Measurements from ENCODE around the gene RPL28.

RPL28 gene

GRCh38 chr19:55345818-55346724 is 39.7 kb upstream of the RPL28 start:
- TF ChIP-seq KLF8 (tag by site-specific recombination; IDR thresholded peaks at IDR 0.05) (peak; percentile 67; the same call in 1 of the 2 replicates), SP3 (tag by site-specific recombination; IDR thresholded peaks at IDR 0.05) (peak; percentile 49; the same call in 1 of the 2 replicates), ZNF366 (tag by site-specific recombination; conservative IDR thresholded peaks at IDR 0.05) (no peak), GLIS2 (tag by site-specific recombination; IDR thresholded peaks at IDR 0.05) (0 out of 2 replicates have a peak, but pooled peaks have one; percentile 9), KLF17 (tag by site-specific recombination; IDR thresholded peaks at IDR 0.05) (peak; percentile 65), PRDM4 (tag by site-specific recombination; IDR thresholded peaks at IDR 0.05) (no peak), ZNF521 (tag by site-specific recombination; IDR thresholded peaks at IDR 0.05) (no peak), HOXC10 (CRISPR knock-in tag; IDR thresholded peaks at IDR 0.05) (0 out of 2 replicates have a peak, but pooled peaks have one; percentile 56), ZFHX2 (tag by site-specific recombination; conservative IDR thresholded peaks at IDR 0.05) (peak; percentile 67; the same call in 1 of the 2 replicates), ZBTB8A (tag by site-specific recombination; IDR thresholded peaks at IDR 0.05) (0 out of 2 replicates have a peak, but pooled peaks have one; percentile 27), PBX3 (CRISPR knock-in tag; IDR thresholded peaks at IDR 0.05) (0 out of 2 replicates have a peak, but pooled peaks have one; percentile 30), PATZ1 (tag by site-specific recombination; IDR thresholded peaks at IDR 0.05) (peak; percentile 66), ZNF18 (tag by site-specific recombination; IDR thresholded peaks at IDR 0.05) (no peak), PRDM1 (tag by site-specific recombination; IDR thresholded peaks at IDR 0.05) (no peak), ZNF10 (tag by site-specific recombination; IDR thresholded peaks at IDR 0.05) (peak; percentile 71; the same call in 1 of the 2 replicates), KLF1 (tag by site-specific recombination; IDR thresholded peaks at IDR 0.05) (peak; percentile 95), PRDM10 (tag by site-specific recombination; IDR thresholded peaks at IDR 0.05) (peak; percentile 62), EGR2 (tag by site-specific recombination; IDR thresholded peaks at IDR 0.05; ENCODE audit: low read depth) (0 out of 2 replicates have a peak, but pooled peaks have one; percentile 14), KLF10 (tag by site-specific recombination; IDR thresholded peaks at IDR 0.05) (peak; percentile 54; the same call in 1 of the 2 replicates), ZIC2 (tag by site-specific recombination; IDR thresholded peaks at IDR 0.05) (0 out of 2 replicates have a peak, but pooled peaks have one; percentile 17), ZNF341 (tag by site-specific recombination; IDR thresholded peaks at IDR 0.05; ENCODE audit: low read depth) (peak; percentile 95), GLIS1 (tag by site-specific recombination; IDR thresholded peaks at IDR 0.05) (peak; percentile 64)
- Histone ChIP-seq H3K27ac (ENCODE audit: extremely low read depth, low read depth, low read length) (no peak overlapping the region), H3K36me3 (ENCODE audit: control insufficient read depth in 2 of 2, insufficient read depth in 1 of 2, low read length in 2 of 2) (peaks cover 3 to 59% of the 10 kb centered on the region in 2 experiments), H3K4me1 (ENCODE audit: control insufficient read depth, insufficient read depth, low read length) (peaks cover 5% of the 10 kb centered on the region; the same call in 1 of the 2 replicates), H3K4me3 (ENCODE audit: low read depth, low read length) (no peak overlapping the region), H3K9me3 (ENCODE audit: control insufficient read depth, insufficient read depth, low read depth, low read length) (no peaks in the 10 kb centered on the region)
- ChIA-PET POLR2A (interaction anchor here (0.5 to 7.7 kb wide), 9 partner anchors 7 to 882 kb away, joined by 3 to 95 read pairs (median 4); partner anchors contain the start of genes KMT5C, LENG9 and UBE2S), CTCF (interaction anchor here (1.0 to 1.2 kb wide), 3 partner anchors 13 to 278 kb away, joined by 3 to 5 read pairs (median 4); partner anchors contain the start of gene ZNF784)
